Measurements from ENCODE around the gene CENPB.

CENPB gene

GRCh38 chr20:3771552-3772058 is 14.9 kb downstream of the CENPB start:
- H3K4me3 ChIP-seq (ENCODE audit: low read depth, low read length), result no peak overlapping the region
- DNase-seq (ENCODE audit: low read depth), result no peak
- no peak for TF ChIP-seq CTCF (IDR thresholded peaks at IDR 0.05; ENCODE audit: low read depth, low read length, missing control alignments)

GRCh38 chr20:3768342-3769130 is 18.0 kb downstream of the CENPB start:
- peak overlapping the region; percentile 77 for H3K4me3 ChIP-seq (ENCODE audit: low read depth, low read length)
- no peak for DNase-seq (ENCODE audit: low read depth)
- peak; percentile 72 for TF ChIP-seq CTCF (IDR thresholded peaks at IDR 0.05; ENCODE audit: low read depth, low read length, missing control alignments)

- H3K4me3 ChIP-seq (ENCODE audit: low read depth, low read length), result peak within 1 kb of the TSS; percentile 77
- TF ChIP-seq CTCF (IDR thresholded peaks at IDR 0.05; ENCODE audit: low read depth, low read length, missing control alignments), result peak; percentile 17
- DNase-seq (ENCODE audit: low read depth), result peak; percentile 94
Observed at GRCh38 chr20:3767427-3768341, 18.9 kb downstream of the CENPB start, which contains the start of gene ADISSP. TSS of gene ADISSP (minus strand) at chr20:3767753. CDS start at chr20:3760100, 7,653 bp downstream.

- no peak for DNase-seq (ENCODE audit: low read depth)
- no peak for TF ChIP-seq CTCF (IDR thresholded peaks at IDR 0.05; ENCODE audit: low read depth, low read length, missing control alignments)
- H3K4me3 ChIP-seq (ENCODE audit: low read depth, low read length), result peak overlapping the region; percentile 77
Observed at GRCh38 chr20:3767110-3767426, 19.5 kb downstream of the CENPB start.

- TF ChIP-seq CTCF (IDR thresholded peaks at IDR 0.05; ENCODE audit: low read depth, low read length, missing control alignments), result no peak
- peak overlapping the region; percentile 77 for H3K4me3 ChIP-seq (ENCODE audit: low read depth, low read length)
- DNase-seq (ENCODE audit: low read depth), result no peak
Observed at GRCh38 chr20:3766422-3767109, 20.0 kb downstream of the CENPB start.

GRCh38 chr20:3765171-3765882 is 21.2 kb downstream of the CENPB start:
- no peak for DNase-seq (ENCODE audit: low read depth)
- TF ChIP-seq CTCF (IDR thresholded peaks at IDR 0.05; ENCODE audit: low read depth, low read length, missing control alignments), result no peak
- H3K4me3 ChIP-seq (ENCODE audit: low read depth, low read length), result no peak overlapping the region
